GM18519 (cell line): ENCODE results near the gene PHF20.
"Not testable (repeated sequence)": the region's sequence is repeated elsewhere in the genome, so short reads cannot be mapped to it uniquely, and the experiment has no call there.

ENCODE experiments used
- ATAC-seq: cut with Tn5 transposase; IDR thresholded peaks from one replicate; pipeline ENCODE4 v1.9.1; 2021; ENCODE audit warnings: mild to moderate bottlenecking, moderate library complexity; ENCODE audit not compliant: unreplicated experiment, low FRiP score

PHF20 gene

DNA sequence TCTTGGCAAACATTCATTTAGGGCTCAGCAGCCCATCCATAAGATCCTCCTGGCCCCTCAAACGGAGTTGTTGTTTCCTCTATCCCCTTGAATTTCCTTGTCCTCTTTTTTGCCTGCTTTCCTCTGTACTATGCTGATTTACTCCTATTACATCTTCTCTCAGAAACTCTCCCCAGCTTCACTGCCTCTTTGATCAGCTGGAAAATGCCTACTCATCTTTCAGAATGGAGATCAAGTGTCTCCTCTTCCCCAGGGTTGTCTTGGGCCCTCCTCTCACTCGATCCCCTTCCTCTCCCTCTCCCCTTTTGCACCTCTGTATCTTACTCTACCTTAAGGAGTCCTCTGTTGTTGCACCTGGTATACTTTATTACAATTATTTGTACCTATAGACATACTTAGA lies 60.2 kb downstream of the PHF20 start:
- ATAC-seq = no peak

DNA sequence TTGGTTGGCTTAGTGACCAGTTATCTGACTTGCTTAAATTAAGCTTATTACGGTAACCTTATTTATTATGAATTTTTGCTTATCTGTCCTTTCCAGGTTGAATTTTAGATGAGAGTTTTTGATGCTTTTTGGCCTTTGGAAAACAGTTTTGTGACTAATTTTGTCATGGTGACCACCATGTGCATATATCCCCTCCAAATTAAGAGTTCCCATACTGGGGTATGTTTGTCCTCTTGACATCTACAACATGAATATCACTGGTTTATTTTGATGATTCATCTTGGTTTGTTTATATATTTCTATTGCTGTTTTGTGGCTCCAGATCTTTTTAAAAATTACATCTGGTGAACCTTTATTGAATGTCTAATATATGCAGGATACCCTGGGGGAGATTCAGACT lies 61.4 kb downstream of the PHF20 start:
- ATAC-seq = no peak

DNA sequence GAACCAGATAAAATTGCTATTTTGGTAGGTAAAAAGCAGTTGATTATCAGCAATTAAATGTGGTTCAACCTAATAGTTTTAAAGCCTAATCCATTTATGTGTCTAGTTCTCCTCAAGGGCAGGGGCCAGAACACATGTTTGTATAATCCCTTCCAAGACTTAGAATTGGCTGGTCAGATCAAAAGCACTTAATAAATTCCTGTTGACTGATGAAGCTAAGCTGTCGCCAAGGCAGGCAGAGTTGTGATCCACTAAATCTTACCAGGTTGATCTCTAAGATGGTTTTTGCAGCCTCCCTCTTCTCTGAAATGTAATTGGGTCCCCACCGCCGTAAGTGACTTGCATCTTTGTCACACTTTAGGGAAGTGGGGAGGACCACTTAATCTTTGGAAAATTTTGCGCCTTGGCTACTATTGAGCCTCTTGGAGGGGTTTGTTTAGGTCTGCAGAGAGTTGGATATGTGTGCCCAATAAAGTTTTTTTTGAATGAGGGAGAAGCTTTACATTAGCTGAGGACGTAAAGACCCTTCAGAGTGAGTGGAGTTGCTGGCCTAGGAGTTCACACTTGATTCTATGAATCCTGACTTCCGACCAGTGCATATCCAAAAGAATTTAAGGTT lies 65.9 kb downstream of the PHF20 start:
- ATAC-seq = no peak

DNA sequence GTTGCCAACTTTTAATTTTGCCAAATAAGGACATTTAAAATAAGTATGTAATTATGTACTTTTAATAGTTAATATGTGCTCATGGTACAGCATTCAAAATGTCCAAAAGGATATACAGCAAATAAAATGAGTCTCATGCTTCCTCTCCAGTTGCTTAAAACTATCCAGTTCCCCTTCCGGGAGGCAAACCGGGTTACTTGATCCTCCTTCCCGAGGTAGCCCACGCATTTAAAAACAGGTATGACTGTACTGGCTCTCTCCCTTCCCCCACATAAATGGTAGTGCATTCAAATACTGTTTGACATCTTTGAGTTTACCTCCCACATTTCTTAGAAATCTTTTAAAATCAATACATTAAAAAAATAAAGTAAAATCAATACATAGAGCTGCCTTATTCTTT lies 66.4 kb downstream of the PHF20 start:
- no peak for ATAC-seq

DNA sequence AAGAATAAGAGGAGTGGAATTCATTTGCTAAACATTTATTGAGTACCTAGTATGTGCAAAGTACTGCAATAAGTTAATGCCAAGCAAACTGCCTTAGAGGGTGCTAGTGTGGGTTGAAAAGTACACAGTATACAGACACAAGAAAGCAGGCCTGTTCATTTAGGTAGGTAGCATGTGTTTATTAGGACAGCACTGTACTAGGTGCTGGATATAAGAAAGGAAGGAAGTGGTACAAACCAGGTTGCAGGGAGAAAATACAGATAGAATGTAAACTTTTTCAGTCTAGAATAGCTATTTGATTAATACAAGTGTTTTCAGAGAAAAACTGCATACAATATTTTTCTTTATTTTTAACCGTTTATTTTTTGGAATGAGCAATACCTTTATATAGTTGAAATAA lies 68.1 kb downstream of the PHF20 start:
- ATAC-seq = no peak

DNA sequence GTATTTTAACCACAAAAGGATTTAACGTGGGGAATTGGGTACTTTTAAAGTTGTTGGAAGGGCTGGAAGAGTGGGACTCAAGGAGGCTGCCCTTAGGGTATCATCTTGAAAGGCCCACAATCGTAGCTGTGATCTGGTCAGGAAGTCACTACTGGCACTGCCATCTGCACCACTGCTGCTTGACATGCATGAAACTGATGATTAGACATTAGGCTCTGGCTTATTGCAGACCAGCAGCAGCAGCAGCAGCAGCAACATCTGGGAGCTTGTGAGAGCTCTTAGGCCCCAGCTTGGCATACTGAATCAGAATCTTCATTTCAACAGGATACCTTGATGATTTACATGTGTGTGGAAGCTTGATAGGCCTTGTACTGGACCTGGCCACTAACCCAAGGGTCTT lies 68.6 kb downstream of the PHF20 start:
- ATAC-seq = no peak

DNA sequence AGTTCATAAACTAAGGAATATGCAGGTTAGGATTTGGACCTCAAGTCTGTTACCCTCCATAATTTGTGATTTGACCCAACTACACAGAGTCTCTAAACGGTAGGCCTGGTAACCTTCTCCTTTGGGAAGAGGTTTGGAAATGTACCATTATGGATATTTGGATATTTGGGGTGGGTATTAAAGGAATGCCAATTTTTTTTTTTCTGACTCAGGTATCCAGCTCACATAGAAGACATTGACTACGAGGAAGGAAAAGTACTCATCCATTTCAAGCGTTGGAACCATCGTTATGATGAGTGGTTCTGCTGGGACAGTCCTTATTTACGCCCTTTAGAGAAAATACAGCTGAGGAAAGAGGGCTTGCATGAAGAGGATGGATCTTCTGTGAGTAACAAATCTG lies 70.5 kb downstream of the PHF20 start:
- no peak for ATAC-seq

DNA sequence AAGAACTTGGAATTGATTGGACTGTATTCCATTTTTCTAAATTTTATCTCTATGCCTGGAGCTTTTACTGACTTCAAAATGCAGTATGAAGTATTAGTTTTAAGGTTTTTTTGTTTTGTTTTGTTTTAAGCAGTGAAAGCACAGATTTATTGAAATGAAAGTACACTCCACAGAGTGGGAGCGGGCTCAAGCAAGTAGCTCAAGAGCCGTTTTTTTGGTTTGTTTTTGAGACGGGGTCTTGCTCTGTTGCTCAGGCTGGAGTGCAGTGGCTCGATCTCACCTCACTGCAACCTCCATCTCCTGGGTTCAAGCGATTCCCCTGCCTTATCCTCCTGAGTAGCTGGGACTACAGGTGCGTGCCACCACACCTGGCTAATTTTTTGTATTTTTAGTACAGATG lies 72.1 kb downstream of the PHF20 start:
- ATAC-seq = not testable (repeated sequence)

DNA sequence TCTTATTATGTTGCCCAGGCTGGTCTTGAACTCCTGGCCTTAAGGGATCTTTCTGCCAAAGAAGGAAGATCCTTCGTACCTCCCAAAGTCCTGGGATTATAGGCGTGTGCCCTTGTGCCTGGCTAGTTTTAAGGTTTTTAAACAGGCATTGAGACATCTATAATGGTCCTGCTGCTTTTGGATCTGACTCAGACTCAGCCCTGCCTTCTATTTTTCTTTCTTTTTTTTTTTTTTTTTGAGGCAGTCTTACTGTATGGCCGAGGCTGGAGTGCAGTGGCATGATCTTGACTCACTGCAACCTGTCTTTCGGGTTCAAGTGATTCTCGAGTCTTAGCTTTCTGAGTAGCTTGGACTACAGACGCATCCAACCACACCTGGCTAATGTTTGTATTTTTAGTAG lies 73.7 kb downstream of the PHF20 start:
- ATAC-seq = no peak

DNA sequence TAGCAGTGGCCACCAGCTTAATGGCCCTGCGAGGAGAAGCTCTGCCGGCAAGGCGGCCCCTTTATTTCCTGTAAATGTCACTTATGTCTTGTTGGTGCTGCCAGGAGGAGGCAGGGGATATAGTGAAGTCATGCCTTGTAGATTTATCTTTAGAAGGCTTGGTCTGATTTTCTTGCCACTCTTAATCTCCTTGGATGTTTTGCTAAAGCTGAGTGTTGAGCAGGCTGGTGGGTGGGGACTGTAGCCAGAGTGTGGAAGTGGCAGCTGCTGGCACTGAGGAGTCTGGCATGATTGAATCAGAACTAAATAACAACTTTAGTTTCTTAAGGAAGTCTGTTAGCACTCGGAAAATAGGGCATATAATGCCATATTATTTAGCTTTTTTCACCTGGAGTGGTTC lies 77.9 kb downstream of the PHF20 start:
- ATAC-seq = no peak

DNA sequence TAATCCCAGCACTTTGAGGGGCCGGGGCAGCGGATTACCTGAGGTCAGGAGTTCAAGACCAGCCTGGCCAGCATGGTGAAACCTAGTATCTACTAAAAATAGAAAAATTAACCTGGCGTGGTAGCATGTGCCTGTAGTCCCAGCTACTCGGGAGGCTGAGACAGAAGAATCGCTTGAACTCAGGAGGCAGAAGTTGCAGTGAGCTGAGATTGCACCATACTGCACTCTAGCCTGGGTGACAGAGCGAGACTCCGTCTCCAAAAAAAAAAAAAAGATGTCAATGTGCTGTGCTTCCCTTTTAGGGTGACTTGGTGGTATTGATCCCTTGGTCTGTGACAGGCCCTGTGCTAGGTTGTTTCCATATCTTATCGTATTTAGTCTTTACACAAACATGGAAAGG lies 79.8 kb downstream of the PHF20 start:
- ATAC-seq = not testable (repeated sequence)

DNA sequence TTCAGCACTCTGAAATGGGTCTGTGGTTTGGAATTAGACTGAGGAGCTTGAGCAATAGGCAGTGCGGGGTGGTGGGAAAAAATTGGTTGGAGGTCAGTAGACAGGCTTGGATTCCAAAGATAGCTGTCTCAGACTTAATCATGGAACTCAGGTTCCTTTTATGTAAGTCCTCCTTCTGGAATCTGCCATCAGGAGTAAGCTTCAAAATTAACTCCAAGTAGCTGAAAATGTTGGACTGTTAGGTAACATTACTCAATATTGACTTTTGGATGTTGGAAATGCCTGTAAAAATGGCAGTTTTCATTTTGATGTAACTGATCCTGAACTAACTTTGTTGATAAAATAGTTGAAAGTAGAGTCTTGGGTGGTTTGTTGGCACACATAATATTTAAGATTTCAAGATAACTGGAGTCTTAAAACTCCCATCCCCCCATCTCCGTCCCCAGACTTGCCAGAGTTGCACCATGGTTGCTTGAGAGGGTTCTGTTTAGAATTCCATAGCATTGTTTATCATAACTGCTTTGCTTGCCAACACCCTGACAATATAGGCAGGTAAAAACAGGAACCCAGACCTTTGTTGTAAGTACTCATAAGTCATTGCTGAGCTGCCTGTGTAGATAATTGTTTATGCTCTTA lies 83.0 kb downstream of the PHF20 start:
- ATAC-seq = no peak

DNA sequence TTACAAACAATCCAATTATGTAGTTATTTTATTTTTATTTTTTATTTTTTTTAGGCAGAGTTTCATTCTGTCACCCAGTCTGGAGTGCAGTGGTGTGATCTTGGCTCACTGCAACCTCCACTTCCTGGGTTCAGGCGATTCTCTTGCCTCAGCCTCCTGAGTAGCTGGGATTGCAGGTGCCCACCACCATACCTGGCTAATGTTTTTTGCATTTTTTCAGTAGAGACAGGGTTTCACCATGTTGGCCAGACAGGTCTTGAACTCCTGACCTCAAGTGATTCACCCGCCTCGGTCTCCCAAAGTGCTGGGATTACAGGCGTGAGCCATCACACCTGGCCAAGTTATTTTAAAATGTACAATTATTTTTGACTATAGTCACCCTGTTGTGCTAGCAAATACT lies 83.8 kb downstream of the PHF20 start:
- ATAC-seq = not testable (repeated sequence)

DNA sequence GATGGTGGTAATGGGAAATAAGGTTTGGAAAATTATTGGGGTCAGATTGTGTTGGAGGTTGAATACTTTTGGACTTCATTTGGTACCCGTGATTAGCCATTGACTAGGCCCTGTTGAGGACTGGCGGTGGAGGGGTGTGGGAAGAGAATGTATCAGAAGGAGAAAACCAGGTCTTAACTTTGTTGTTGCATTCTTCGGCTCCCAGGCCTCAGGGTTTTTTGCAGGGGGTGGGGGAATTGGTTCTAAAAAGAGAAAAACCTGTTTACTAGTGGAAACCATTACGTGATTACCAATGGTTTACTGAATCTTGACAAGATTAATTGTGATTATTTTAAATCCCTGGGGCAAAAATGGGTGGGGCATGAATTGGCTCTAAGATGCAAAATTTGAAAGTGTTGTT lies 85.1 kb downstream of the PHF20 start:
- ATAC-seq = no peak

DNA sequence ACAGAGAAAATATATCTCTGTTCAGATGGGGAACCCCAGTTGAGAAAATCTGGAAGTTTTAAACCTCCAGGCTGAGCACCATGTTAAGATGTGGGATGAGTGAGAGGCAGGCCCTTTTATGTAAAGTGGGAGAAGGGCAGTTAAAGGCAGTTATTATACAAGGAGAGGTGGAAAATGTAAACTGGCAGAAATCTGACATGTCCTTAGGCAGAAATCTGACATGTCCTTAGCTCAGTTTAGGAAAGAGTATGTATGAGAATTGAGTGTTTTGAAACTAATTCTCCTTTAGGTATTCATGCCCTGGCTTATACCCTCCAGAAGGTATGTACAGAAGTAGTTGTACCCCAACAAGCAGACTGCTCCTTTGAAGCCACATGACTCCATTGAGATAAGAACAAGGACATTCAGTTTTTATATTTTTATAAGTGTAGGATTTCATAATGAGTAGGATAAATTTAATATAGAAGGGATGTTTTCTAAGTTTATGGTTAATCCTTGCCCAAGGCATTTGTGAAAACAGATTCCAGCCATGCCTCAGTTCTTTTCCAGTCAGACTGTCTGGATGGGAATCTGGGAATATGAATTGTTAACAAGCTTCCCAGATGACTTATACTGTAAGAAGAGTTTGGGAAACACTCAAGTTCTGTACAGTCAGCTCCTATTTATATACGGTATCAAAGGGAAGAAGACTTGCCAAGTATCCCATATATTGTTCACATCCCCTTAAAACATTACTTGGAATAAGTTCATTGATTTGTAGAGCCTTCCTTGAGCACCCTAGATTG lies 94.8 kb downstream of the PHF20 start:
- no peak for ATAC-seq

DNA sequence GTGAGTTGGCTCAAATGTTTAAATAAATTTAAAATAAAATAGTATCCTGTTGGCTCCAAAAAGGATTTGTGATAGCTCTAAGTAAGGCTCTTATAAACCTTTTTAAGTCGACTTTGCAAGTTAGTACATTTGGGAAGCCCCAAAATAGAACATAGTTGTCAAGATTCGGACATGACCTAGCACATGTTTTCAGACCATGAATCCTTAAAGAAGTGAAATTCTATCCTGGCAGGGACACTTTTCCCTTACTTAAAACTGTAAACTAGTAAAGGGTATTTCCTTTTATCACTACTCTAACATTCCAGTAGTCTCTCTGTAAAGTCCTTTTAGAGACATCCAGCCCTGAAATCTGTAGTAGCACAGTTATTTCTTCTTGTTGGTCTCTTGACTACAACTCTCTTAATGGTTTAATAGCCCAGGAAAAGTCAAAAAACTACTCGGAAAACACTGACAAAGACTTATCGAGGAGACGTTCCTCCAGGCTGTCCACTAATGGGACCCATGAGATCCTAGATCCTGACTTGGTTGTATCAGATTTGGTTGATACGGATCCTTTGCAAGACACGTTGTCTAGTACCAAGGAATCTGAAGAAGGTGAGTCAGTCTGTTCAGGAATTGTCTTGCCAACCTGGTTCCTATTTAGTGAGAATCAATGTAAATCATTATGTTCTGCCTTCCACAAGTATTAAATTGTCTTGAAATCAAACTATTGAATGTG lies 98.9 kb downstream of the PHF20 start:
- no peak for ATAC-seq

DNA sequence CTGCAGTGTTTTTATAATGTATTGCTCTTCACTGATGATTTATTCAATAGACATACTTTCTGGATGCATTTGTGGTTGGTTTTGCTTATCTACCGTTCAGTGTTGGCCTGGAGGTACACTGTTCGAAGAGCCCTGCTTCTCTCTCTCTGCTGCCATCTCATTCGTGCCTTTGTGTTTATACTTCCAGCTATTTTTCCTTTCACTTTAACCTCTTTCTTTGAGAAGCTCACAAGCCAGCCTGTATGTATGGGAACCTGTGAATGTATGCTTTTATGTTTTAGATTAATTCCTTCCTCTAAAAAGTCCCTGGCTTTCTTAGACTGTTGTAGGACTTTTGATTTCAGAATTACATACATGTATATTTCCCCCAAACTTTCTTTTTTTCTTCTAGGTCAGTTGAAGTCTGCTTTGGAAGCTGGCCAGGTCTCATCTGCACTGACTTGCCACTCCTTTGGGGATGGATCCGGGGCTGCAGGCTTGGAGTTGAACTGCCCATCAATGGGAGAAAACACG lies 99.5 kb downstream of the PHF20 start:
- ATAC-seq = no peak

DNA sequence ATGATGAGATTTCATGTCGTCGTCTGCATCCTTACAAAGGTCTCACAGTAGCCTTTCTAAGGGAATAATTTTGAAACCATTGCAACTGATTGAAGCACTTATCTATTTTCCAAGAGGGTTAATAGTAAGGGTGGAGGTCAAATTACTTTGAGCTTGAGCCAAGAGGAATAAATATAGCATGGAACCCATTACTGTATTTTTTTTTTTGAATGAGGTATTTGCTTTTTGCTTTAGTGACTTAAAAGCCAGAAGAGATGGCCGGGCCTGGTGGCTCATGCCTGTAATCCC lies 104.2 kb downstream of the PHF20 start:
- no peak for ATAC-seq

DNA sequence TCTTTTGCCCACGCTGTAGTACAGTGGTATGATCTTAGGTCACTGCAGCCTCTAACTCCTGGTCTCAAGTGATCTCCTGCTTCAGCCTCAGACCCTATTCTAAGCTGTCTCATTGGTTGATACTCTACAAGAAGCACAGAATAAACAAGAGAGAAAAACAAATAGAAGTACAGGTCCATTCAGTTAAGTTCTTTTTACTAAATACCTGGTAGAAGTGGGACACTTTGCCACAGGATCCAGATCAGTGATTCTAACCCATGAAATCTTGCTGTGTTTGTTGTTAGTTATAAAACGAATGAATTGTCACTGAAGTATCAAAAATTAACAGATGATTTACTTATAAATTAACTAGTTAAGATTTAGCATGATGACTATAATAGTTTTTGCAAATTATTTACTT lies 105.8 kb downstream of the PHF20 start:
- ATAC-seq = no peak

DNA sequence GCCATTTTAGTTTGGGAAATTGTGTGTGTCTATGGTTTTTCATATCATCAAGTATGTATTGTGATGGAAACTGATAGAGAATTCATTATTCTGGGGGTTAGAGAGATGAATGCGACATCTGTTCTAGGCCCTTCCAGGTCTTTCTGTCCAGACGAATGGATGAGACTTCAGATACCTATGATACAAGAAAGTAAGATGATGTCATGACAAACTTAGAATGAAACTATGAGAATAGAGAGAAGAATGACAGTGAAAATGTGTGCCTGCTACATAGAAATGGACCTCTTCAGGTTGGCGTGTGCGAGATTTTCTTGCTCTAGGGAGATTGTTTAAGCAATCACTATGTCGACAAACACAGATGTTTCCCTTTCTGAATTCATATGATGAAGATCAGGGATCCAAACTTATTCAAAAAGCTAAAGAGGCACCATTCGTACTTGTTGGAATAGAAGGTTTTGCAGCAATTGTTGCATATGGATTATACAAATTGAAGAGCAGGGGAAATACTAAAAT lies 106.4 kb downstream of the PHF20 start:
- ATAC-seq = no peak

DNA sequence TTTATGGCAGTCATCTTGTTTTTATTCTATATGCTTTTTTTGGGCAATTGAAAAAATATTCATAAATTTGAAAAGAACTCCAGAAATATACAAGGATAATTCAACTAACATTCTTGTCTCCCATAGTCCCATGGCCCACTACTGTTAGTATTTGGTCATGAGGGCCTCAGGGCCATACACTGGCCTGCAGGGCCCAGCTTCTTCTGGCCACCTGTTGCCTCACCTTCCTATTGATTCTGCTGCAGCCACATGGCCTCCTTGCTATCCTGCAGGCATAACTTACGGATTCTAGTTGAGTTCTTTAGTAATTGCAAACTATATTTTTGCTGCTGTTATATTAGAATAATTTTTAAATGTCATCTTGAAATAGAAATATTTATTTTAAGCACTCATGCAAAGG lies 109.9 kb downstream of the PHF20 start:
- no peak for ATAC-seq
